Measurements from ENCODE around the gene CDK8.

DNA sequence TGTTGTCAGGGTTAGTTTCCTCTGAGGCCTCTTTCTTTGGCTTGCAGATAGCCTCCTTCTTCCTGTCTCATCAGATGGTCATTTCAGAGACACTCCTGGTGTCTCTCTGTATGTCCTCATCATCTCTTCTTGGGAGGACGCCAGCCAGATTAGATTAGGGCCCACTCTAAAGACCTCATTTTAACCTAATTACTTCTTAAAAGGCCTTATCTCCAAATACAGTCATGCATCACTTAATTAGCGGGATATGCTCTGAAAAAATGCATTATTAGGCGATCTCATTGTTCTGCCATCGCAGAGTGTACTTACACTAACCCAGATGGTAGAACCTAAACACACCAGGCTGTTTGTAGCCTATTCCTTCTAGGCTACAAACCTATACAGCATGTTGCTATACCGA is 89.0 kb downstream of the CDK8 start:
- TF ChIP-seq TEAD4 (IDR thresholded peaks at IDR 0.05) (no peak), NFIC (IDR thresholded peaks at IDR 0.05) (no peak), RAD21 (IDR thresholded peaks at IDR 0.05; ENCODE audit: low read depth) (no peak), ZBTB7A (IDR thresholded peaks at IDR 0.05; ENCODE audit: low read depth) (no peak), YY1 (IDR thresholded peaks at IDR 0.05; ENCODE audit: low read depth) (no peak), TAF1 (IDR thresholded peaks at IDR 0.05; ENCODE audit: low read depth) (no peak), EP300 (IDR thresholded peaks at IDR 0.05; ENCODE audit: borderline replicate concordance) (no peak), CREB1 (IDR thresholded peaks at IDR 0.05; ENCODE audit: low read depth) (no peak), CEBPB (IDR thresholded peaks at IDR 0.05) (no peak)
- TF ChIP-seq, protein P1, sequence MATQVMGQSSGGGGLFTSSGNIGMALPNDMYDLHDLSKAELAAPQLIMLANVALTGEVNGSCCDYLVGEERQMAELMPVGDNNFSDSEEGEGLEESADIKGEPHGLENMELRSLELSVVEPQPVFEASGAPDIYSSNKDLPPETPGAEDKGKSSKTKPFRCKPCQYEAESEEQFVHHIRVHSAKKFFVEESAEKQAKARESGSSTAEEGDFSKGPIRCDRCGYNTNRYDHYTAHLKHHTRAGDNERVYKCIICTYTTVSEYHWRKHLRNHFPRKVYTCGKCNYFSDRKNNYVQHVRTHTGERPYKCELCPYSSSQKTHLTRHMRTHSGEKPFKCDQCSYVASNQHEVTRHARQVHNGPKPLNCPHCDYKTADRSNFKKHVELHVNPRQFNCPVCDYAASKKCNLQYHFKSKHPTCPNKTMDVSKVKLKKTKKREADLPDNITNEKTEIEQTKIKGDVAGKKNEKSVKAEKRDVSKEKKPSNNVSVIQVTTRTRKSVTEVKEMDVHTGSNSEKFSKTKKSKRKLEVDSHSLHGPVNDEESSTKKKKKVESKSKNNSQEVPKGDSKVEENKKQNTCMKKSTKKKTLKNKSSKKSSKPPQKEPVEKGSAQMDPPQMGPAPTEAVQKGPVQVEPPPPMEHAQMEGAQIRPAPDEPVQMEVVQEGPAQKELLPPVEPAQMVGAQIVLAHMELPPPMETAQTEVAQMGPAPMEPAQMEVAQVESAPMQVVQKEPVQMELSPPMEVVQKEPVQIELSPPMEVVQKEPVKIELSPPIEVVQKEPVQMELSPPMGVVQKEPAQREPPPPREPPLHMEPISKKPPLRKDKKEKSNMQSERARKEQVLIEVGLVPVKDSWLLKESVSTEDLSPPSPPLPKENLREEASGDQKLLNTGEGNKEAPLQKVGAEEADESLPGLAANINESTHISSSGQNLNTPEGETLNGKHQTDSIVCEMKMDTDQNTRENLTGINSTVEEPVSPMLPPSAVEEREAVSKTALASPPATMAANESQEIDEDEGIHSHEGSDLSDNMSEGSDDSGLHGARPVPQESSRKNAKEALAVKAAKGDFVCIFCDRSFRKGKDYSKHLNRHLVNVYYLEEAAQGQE (IDR thresholded peaks at IDR 0.05; ENCODE audit: low read depth): no peak
- TF ChIP-seq, protein P2, sequence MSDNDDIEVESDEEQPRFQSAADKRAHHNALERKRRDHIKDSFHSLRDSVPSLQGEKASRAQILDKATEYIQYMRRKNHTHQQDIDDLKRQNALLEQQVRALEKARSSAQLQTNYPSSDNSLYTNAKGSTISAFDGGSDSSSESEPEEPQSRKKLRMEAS (IDR thresholded peaks at IDR 0.05): no peak

Measured in Ishikawa (cell line).